ENCODE measurements around the gene SLC22A15. TPM values are rescaled to one million over a fixed set of nuclear protein-coding genes. Genes with fewer than 3 reads are reported as not detected.

Gene SLC22A15
- polyA plus RNA-seq, 1 experiment: not detected

DNA sequence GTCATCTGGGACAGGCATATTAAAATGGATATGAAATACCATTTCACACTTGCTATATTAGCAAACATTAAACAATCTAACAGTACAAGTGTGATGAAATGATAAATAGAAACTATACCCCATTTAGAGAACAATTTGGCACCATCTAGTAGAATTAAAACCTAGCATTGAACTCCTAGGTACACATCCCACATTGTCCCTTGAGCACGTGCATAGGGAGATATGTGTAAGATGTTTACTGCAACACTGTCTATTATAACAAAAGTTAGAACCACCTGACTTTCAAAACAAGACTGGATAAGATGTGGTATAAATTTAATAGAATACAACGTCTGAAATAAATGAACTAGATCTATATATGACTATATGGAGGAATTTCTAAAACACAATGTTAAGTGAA, 3.8 kb downstream of the SLC22A15 start:
- H3K9me3 ChIP-seq (ENCODE audit: control insufficient read depth, insufficient read depth, low read length): peaks cover 4% of the 10 kb centered on the region; the same call in 1 of the 2 replicates
- no peak for TF ChIP-seq CTCF (IDR thresholded peaks at IDR 0.05; ENCODE audit: low read depth, low read length)
- ChIA-PET CTCF (no interaction called here), POLR2A (no interaction called here)
- peaks cover 26% of the 10 kb centered on the region for H3K27me3 ChIP-seq (ENCODE audit: control insufficient read depth, insufficient read depth, low read length)
- H3K27ac ChIP-seq (ENCODE audit: low read depth, low read length): no peak overlapping the region
- H3K4me3 ChIP-seq (ENCODE audit: low read depth, low read length): no peak overlapping the region
- no peak for DNase-seq (ENCODE audit: low read depth, low spot score)

DNA sequence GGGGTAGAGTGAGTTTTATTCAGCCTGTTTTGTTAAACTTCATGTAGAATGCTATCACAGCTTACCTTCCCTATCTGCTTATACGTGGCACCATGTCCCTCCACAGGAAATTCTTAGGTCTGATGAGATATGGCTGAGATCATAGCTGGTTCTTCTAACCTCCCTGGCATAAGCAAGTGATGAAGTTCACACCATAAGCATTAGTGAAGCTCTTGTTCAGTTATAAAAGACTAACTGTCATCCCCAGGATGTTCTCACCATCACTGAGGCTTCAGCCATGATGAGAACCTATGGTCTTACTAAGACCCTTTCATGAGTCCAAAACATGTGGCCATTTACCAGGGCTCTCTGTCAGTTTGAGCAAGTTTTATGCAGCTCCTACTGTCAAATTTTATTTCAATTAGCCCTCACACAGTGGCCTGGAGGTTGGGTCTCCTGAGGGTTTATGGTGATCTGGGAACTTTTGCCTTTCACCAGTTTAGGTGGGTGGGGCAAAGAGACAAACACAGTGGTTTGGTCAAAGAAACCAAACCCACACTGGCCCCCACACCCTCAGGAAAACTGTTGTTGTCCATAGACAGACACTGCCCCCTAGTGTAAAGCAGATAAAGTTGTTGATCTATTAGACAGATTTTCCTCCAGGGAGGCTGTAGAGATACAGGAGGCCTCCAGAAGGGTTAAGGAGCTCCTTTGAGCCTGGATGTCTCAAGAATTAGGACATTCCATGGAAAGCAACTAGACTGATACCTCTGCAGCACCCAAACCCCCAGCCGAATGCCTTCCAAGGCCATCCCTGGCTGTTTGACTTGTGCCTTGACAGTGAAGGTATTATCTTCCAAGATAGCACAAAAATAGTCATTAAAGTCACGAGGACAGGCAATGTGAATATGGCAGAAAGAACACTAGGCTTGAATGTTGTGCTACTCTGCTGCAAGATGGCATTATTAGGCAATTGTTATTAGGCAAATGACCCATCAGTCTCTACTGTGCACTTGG, 5.0 kb downstream of the SLC22A15 start:
- Histone ChIP-seq H3K27ac (ENCODE audit: low read depth, low read length) (no peak overlapping the region), H3K9me3 (ENCODE audit: control insufficient read depth, insufficient read depth, low read length) (no peaks in the 10 kb centered on the region), H3K4me3 (ENCODE audit: low read depth, low read length) (no peak overlapping the region), H3K27me3 (ENCODE audit: control insufficient read depth, insufficient read depth, low read length) (peaks cover 17% of the 10 kb centered on the region)
- POLR2A ChIA-PET: no interaction called here
- DNase-seq (ENCODE audit: low read depth, low spot score): no peak
- CTCF ChIA-PET: interaction anchor here (0.5 to 1.5 kb wide), 13 partner anchors 9 to 242 kb away, joined by 3 to 8 read pairs (median 3); no protein-coding TSS in a partner anchor
- TF ChIP-seq CTCF (IDR thresholded peaks at IDR 0.05; ENCODE audit: low read depth, low read length): peak; percentile 62

DNA sequence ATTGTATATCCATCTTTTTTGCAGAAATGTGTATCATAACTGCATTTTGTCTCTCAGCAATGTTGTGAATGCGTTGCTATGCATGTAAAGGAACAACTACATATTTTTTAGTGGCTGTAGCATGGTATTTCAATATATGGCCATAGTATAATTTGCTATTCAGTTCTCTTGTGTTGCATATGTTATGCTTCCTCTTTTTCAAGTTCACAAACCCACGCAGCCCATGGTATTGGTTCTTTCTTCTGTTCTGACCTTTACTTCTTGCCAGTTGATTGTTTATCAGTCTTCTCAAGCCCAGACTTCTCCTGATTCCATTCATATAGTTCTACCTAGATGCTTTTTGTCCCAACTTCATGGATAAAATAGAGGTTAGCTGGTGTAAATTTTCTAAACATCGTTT, 6.1 kb downstream of the SLC22A15 start:
- no peak for TF ChIP-seq CTCF (IDR thresholded peaks at IDR 0.05; ENCODE audit: low read depth, low read length)
- Histone ChIP-seq H3K4me3 (ENCODE audit: low read depth, low read length) (no peak overlapping the region), H3K27ac (ENCODE audit: low read depth, low read length) (no peak overlapping the region), H3K9me3 (ENCODE audit: control insufficient read depth, insufficient read depth, low read length) (no peaks in the 10 kb centered on the region), H3K27me3 (ENCODE audit: control insufficient read depth, insufficient read depth, low read length) (peaks cover 8% of the 10 kb centered on the region)
- ChIA-PET POLR2A (no interaction called here), CTCF (interaction anchor here (0.6 to 1.0 kb wide), 2 partner anchors 46 to 49 kb away, joined by 3 to 4 read pairs; no protein-coding TSS in a partner anchor)
- no peak for DNase-seq (ENCODE audit: low read depth, low spot score)

- no peak overlapping the region for H3K27ac ChIP-seq (ENCODE audit: low read depth, low read length)
- TF ChIP-seq CTCF (IDR thresholded peaks at IDR 0.05; ENCODE audit: low read depth, low read length): no peak
- DNase-seq (ENCODE audit: low read depth, low spot score): no peak
- CTCF ChIA-PET: no interaction called here
- no peak overlapping the region for H3K4me3 ChIP-seq (ENCODE audit: low read depth, low read length)
- POLR2A ChIA-PET: no interaction called here
- H3K9me3 ChIP-seq (ENCODE audit: control insufficient read depth, insufficient read depth, low read length): no peaks in the 10 kb centered on the region
- peaks cover 3% of the 10 kb centered on the region for H3K27me3 ChIP-seq (ENCODE audit: control insufficient read depth, insufficient read depth, low read length)
Observed at GRCh38 chr1:115983584-115983983, 7.3 kb downstream of the SLC22A15 start.

- DNase-seq (ENCODE audit: low read depth, low spot score): no peak
- H3K4me3 ChIP-seq (ENCODE audit: low read depth, low read length): no peak overlapping the region
- ChIA-PET CTCF (interaction anchor here (1.1 kb wide), 1 partner anchor 33 kb away, joined by 3 read pairs; no protein-coding TSS in a partner anchor), POLR2A (no interaction called here)
- no peak overlapping the region for H3K27ac ChIP-seq (ENCODE audit: low read depth, low read length)
- H3K9me3 ChIP-seq (ENCODE audit: control insufficient read depth, insufficient read depth, low read length): no peaks in the 10 kb centered on the region
- TF ChIP-seq CTCF (IDR thresholded peaks at IDR 0.05; ENCODE audit: low read depth, low read length): no peak
- no peaks in the 10 kb centered on the region for H3K27me3 ChIP-seq (ENCODE audit: control insufficient read depth, insufficient read depth, low read length)
Observed at GRCh38 chr1:115987623-115988022, 11.3 kb downstream of the SLC22A15 start.

Data from AG04450 (cell line).